CD14-positive monocyte (primary cell): Measurements from ENCODE around the gene CLDN3. TPM values are rescaled to one million over a fixed set of nuclear protein-coding genes. Genes with fewer than 3 reads are reported as not detected.

Source experiments
- DNase-seq, 3 donors: peaks; one replicate each; pipeline ENCODE4 v3.0.0-alpha.2; 2011 to 2022
- H2AFZ ChIP-seq: 2 replicates; pipeline ENCODE4 v1.6.0; 2012; ENCODE audit warnings: mild to moderate bottlenecking, low read depth, low read length, inconsistent platforms; ENCODE audit not compliant: insufficient read depth, poor library complexity, severe bottlenecking
- H3K27ac ChIP-seq, 2 donors: 1 replicate in 1 of 2; 2 replicates in 1 of 2; pipeline ENCODE4 v1.5.1; 2012 to 2013; ENCODE audit warnings: low read length in 2 of 2, control low read depth in 1 of 2, inconsistent platforms in 1 of 2, low read depth in 1 of 2, mild to moderate bottlenecking in 1 of 2
- H3K27me3 ChIP-seq, 2 donors: one replicate each; pipeline versions ENCODE4 v1.6.0 to v1.6.1; 2011 to 2013; ENCODE audit warnings: low read length in 2 of 2; ENCODE audit not compliant: control insufficient read depth in 2 of 2, insufficient read depth in 2 of 2
- H3K36me3 ChIP-seq, 2 donors: replicated peaks in 1 of 2; 1 replicate in 1 of 2; 2 replicates in 1 of 2; pipeline versions ENCODE4 v1.5.1 to v1.6.1; 2012 to 2013; ENCODE audit warnings: low read length in 2 of 2, control low read depth in 1 of 2, inconsistent platforms in 1 of 2, mild to moderate bottlenecking in 1 of 2; ENCODE audit not compliant: insufficient read depth in 2 of 2, control insufficient read depth in 1 of 2
- H3K4me1 ChIP-seq, 2 donors: 1 replicate in 1 of 2; 2 replicates in 1 of 2; pipeline versions ENCODE4 v1.5.1 to v1.6.1; 2012 to 2013; ENCODE audit warnings: low read length in 2 of 2, control low read depth in 1 of 2, inconsistent platforms in 1 of 2, mild to moderate bottlenecking in 1 of 2, moderate library complexity in 1 of 2; ENCODE audit not compliant: insufficient read depth in 2 of 2, control insufficient read depth in 1 of 2
- H3K4me2 ChIP-seq: replicated peaks from 2 replicates; pipeline ENCODE3; 2012; ENCODE audit warnings: low read length, moderate library complexity, mild to moderate bottlenecking; ENCODE audit not compliant: poor library complexity, severe bottlenecking; ENCODE audit errors: extremely low read depth
- H3K4me3 ChIP-seq, 3 experiments: fragments of 200-600 bp in 1 of 3; sonication (generic) in 1 of 3; replicated peaks in 1 of 3; 1 replicate in 2 of 3; 2 replicates in 1 of 3; pipeline ENCODE4 v1.5.1; 2011 to 2013; ENCODE audit warnings: low read length in 3 of 3, mild to moderate bottlenecking in 3 of 3, control low read depth in 2 of 3, low read depth in 2 of 3, inconsistent platforms in 1 of 3, moderate library complexity in 1 of 3
- H3K79me2 ChIP-seq: 2 replicates; pipeline ENCODE4 v1.6.0; 2012; ENCODE audit warnings: mild to moderate bottlenecking, control low read depth, inconsistent platforms, low read length, moderate library complexity; ENCODE audit not compliant: insufficient read depth
- H3K9ac ChIP-seq: 2 replicates; pipeline ENCODE4 v1.6.0; 2017; ENCODE audit warnings: low read length, mild to moderate bottlenecking; ENCODE audit not compliant: insufficient read depth, poor library complexity, severe bottlenecking
- H3K9me3 ChIP-seq, 2 donors: replicated peaks in 1 of 2; 1 replicate in 1 of 2; 2 replicates in 1 of 2; pipeline versions ENCODE4 v1.5.1 to v1.6.1; 2012 to 2013; ENCODE audit warnings: low read length in 2 of 2, control low read depth in 1 of 2; ENCODE audit not compliant: control insufficient read depth in 1 of 2, insufficient read depth in 1 of 2
- H4K20me1 ChIP-seq: 2 replicates; pipeline ENCODE4 v1.6.0; 2012; ENCODE audit warnings: mild to moderate bottlenecking, low read length, control low read depth, moderate library complexity; ENCODE audit not compliant: insufficient read depth
- H3K27ac Mint-ChIP-seq, 7 donors: one replicate each; pipeline ENCODE4 v1.8.0; 2020; ENCODE audit warnings: mild to moderate bottlenecking in 7 of 7, mixed read lengths in 7 of 7, moderate library complexity in 6 of 7, inconsistent platforms in 2 of 7
- H3K27me3 Mint-ChIP-seq, 3 donors: one replicate each; pipeline ENCODE4 v1.8.0; 2021 to 2022; ENCODE audit warnings: low read depth in 3 of 3, mild to moderate bottlenecking in 3 of 3, mixed read lengths in 3 of 3, moderate library complexity in 3 of 3, inconsistent platforms in 1 of 3
- H3K36me3 Mint-ChIP-seq, 2 donors: one replicate each; pipeline ENCODE4 v1.8.0; 2020; ENCODE audit warnings: mixed read lengths in 2 of 2, inconsistent platforms in 1 of 2, mild to moderate bottlenecking in 1 of 2
- H3K4me1 Mint-ChIP-seq: one replicate; pipeline ENCODE4 v1.8.0; 2020; ENCODE audit warnings: mild to moderate bottlenecking, mixed read lengths
- H3K4me3 Mint-ChIP-seq, 2 donors: one replicate each; pipeline ENCODE4 v1.8.0; 2020; ENCODE audit warnings: mild to moderate bottlenecking in 2 of 2, mixed read lengths in 2 of 2, moderate library complexity in 1 of 2
- H3K9me3 Mint-ChIP-seq, 7 donors: one replicate each; pipeline ENCODE4 v1.8.0; 2020 to 2022; ENCODE audit warnings: mixed read lengths in 7 of 7, mild to moderate bottlenecking in 6 of 7, moderate library complexity in 6 of 7, inconsistent platforms in 2 of 7
- WGBS: methylation state at CpG from one replicate; pipeline ENCODE4 v1.1.5; 2013; ENCODE audit warnings: missing lambda C conversion rate; ENCODE audit not compliant: insufficient coverage; 5-methylcytosine and 5-hydroxymethylcytosine counted together
- intact Hi-C, 2 donors: fragments of 100-400 bp; cut with micrococcal nuclease; formaldehyde crosslinking; loops; one replicate each; pipeline versions ENCODE4 v1.15.0 to v1.15.1; 2023
- polyA plus RNA-seq, 3 donors: library from polyadenylated mRNA; depleted of rRNA in 1 of 3; unstranded in 2 of 3; stranded (reverse) in 1 of 3; fragments of 300-500 nt in 2 of 3; fragments of >200 nt in 1 of 3; fragmentation: Illumina TruSeq in 2 of 3; gene quantifications; 1 replicate in 2 of 3; 2 replicates in 1 of 3; pipeline ENCODE4 v1.2.3, GENCODE V29; 2012 to 2021
- TF ChIP-seq, protein P1 (sequence below): fragments of 200-600 bp; IDR thresholded peaks from one replicate; pipeline ENCODE4 v1.8.0; 2022; ENCODE audit warnings: antibody characterized with exemption, mild to moderate bottlenecking

The CLDN3 gene
- polyA plus RNA-seq, 3 donors = not detected

DNA sequence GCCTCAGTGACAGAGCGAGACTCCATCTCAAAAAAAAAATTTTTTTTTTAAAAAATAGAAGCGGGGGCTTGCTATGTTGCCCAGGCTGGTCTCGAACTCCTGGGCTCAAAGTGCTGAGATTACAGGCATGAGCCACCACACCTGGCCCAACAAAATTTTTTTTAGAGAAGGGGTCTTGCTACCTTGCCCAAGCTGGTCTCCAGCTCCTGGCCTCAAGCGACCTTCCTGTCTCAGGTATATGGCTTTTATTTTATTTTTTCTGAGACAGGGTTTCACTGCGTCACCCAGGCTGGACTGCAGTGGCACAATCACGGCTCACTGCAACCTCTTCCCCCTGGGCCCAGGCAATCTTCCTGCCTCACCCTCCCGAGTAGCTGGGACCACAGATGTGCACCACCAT, 29.9 kb downstream of the CLDN3 start:
- TF ChIP-seq, protein P1, sequence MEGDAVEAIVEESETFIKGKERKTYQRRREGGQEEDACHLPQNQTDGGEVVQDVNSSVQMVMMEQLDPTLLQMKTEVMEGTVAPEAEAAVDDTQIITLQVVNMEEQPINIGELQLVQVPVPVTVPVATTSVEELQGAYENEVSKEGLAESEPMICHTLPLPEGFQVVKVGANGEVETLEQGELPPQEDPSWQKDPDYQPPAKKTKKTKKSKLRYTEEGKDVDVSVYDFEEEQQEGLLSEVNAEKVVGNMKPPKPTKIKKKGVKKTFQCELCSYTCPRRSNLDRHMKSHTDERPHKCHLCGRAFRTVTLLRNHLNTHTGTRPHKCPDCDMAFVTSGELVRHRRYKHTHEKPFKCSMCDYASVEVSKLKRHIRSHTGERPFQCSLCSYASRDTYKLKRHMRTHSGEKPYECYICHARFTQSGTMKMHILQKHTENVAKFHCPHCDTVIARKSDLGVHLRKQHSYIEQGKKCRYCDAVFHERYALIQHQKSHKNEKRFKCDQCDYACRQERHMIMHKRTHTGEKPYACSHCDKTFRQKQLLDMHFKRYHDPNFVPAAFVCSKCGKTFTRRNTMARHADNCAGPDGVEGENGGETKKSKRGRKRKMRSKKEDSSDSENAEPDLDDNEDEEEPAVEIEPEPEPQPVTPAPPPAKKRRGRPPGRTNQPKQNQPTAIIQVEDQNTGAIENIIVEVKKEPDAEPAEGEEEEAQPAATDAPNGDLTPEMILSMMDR = no peak
- intact Hi-C loops = no loop called here
- no peak overlapping the region for H3K27ac ChIP-seq
- H3K4me3 ChIP-seq = no peak overlapping the region
- no peak overlapping the region for H3K4me2 ChIP-seq
- H3K27ac Mint-ChIP-seq = no peak overlapping the region
- no peak overlapping the region for H3K4me3 Mint-ChIP-seq
- H3K4me1 ChIP-seq = peaks cover 20 to 29% of the 10 kb centered on the region in 2 donors
- H3K9ac ChIP-seq = no peak overlapping the region
- no peak for DNase-seq
- H3K27me3 ChIP-seq = peaks cover 0 to 12% of the 10 kb centered on the region in 2 donors
- H3K36me3 Mint-ChIP-seq = peaks cover 12 to 23% of the 10 kb centered on the region in 2 donors
- H2AFZ ChIP-seq = no peak overlapping the region
- no peaks in the 10 kb centered on the region for H3K9me3 ChIP-seq
- H3K4me1 Mint-ChIP-seq = peaks cover 12% of the 10 kb centered on the region
- peaks cover 13 to 15% of the 10 kb centered on the region in 2 donors for H3K36me3 ChIP-seq
- H3K79me2 ChIP-seq = peaks cover 5% of the 10 kb centered on the region
- 89% methylated on average over 5 of the region's 7 CpGs for WGBS
- peaks cover 0 to 2% (median 0%) of the 10 kb centered on the region in 7 donors for H3K9me3 Mint-ChIP-seq
- peaks cover 16 to 32% (median 27%) of the 10 kb centered on the region in 3 donors for H3K27me3 Mint-ChIP-seq
- peaks cover 12% of the 10 kb centered on the region for H4K20me1 ChIP-seq

DNA sequence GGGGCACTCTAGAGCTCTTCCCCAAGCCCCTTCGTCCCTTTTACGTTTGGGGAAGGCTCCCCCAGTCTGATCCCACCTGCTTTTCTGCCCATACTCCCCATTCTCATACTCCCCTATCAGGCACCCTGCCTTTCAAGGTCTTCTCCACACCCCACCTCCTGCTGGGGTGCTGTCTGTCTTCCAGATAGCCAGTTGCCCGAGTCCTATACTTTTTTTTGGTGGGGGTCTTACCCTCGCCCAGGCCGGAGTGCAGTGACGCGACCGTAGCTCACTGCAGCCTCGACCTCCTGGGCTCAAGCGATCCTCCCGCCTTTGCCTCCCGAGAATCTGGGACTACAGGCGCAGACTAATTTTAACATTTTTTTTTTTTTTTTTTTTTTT, 30.7 kb downstream of the CLDN3 start:
- H3K36me3 Mint-ChIP-seq = peaks cover 12 to 23% of the 10 kb centered on the region in 2 donors
- H3K4me1 Mint-ChIP-seq = peaks cover 20% of the 10 kb centered on the region
- H3K36me3 ChIP-seq = peaks cover 13 to 15% of the 10 kb centered on the region in 2 donors
- intact Hi-C loops = loop anchor here (5.0 to 10.0 kb wide), 2 partner anchors 57 to 115 kb away; partner anchors contain the start of genes BUD23 (in 2 of the 2) and DNAJC30 (in 2 of the 2)
- H3K9ac ChIP-seq = peak overlapping the region; percentile 74
- H3K27ac Mint-ChIP-seq = peak overlapping the region in 6 of 7 donors; percentile 10 to 92 (median 70)
- H3K27me3 Mint-ChIP-seq = peaks cover 13 to 32% (median 26%) of the 10 kb centered on the region in 3 donors
- peaks cover 0 to 7% of the 10 kb centered on the region in 2 donors for H3K9me3 ChIP-seq
- peak overlapping the region; percentile 99 for H2AFZ ChIP-seq
- H3K9me3 Mint-ChIP-seq = peaks cover 0 to 7% (median 3%) of the 10 kb centered on the region in 7 donors
- H3K79me2 ChIP-seq = peaks cover 5% of the 10 kb centered on the region
- peak overlapping the region in 1 of 2 donors; percentile 77 for H3K27ac ChIP-seq
- H3K4me3 ChIP-seq = peak overlapping the region; percentile 60 to 87 (median 78)
- H3K4me1 ChIP-seq = peaks cover 26 to 36% of the 10 kb centered on the region in 2 donors
- peaks cover 0 to 12% of the 10 kb centered on the region in 2 donors for H3K27me3 ChIP-seq
- DNase-seq = no peak
- peaks cover 12% of the 10 kb centered on the region for H4K20me1 ChIP-seq
- 57% methylated on average over 7 of the region's 13 CpGs for WGBS
- peak overlapping the region; percentile 93 for H3K4me2 ChIP-seq
- peak overlapping the region; percentile 93 for H3K4me3 Mint-ChIP-seq
- TF ChIP-seq, protein P1 = no peak
